CD4-positive, alpha-beta T cell treated with Interleukin-1 beta for 1 hour (primary cell): ENCODE results near the gene AJUBA.
"Not testable (repeated sequence)": the region's sequence is repeated elsewhere in the genome, so short reads cannot be mapped to it uniquely, and the experiment has no call there.

Source experiments
- DNase-seq, 2 donors: peaks; one replicate each; pipeline ENCODE4 v3.0.0-alpha.2; 2020 to 2022

Gene AJUBA

DNA sequence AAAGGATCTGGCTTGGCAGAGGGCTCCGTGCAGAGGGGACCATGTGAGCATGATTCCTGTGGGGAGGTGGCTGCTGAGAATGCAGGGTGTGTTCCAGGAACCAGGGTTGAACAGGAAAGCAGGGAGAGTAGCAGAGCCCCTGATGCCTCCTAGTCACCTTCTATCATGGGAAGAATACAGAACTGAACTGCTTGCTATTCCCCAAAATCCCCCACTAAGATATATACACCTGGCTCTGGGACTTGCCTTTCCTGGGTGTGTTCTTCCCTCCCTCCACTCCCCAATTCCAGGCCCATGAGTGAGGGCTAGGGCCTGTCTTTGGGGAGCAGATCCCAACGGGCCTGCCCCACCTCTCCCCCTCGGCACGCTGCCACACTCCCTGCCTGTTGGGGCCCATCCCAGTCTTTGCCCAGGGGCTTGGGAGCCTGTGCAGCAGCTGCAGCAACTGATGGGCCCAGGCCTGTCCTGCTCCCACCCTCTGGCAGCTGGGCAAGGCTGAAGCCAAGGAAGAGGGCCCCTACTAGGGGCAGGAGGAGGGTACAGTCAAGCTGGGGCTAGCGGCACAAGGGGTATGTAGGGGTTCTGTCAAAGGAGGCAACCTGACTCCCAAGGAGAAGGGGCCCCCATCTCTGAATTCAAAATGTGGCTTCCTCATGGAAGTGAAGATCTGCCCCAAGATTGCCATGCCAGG lies 3.2 kb downstream of the AJUBA start:
- DNase-seq, result no peak

DNA sequence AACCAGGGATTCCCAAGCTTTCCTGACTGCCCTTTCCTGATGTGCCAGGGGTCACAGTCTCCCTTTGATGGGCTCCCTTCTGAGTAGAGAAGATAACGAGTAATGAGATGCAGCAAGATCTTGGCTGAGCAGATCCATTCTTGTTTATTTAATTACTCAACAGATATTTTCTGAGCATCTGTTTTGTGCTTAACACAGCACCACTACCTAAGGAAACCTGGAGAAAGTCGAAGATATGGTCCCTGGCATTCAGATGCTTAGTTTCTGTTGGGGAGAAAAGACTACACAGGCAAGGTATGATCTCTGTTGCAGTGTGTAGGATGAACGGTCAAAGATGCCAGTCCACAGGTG lies 3.9 kb downstream of the AJUBA start:
- DNase-seq, result no peak

DNA sequence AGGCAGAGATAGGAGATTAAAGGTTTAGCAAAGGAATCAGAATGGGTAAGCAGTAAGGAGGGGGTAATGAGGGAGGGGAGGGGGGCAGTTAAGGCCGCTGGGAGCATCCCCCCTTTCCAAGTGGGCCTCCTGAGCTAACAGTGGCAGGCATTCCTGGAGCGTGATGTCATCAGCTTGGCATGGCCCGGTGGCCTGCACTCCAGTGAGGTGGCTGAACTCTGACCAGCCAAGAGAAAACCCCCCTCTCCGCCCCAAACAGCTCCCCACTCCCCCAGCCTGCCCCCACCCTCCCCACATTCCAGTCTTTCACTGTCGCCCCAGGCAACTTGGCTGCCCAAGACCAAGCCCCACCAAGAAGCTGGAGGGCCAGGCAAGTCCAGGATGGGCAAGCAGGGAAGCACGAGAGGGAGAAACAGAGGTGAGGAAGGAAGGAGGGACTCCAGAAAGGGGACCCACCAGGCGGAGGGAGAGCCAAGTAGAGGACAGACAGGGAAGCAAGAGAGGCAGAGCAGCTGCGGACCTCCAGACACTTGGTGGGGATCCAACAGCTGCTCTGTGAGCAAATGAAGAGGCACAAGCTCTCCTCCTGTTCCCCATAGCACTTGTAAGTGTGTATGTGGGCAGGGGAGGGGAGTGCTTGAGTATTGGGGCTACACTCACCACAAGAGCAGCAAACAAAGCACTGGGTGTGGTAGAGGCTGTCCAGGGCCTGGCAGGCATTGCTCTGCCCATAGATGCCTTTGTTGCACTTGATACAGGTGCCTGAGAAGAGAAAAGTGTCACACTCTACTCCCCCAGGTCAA lies 4.5 kb downstream of the AJUBA start:
- no peak for DNase-seq

DNA sequence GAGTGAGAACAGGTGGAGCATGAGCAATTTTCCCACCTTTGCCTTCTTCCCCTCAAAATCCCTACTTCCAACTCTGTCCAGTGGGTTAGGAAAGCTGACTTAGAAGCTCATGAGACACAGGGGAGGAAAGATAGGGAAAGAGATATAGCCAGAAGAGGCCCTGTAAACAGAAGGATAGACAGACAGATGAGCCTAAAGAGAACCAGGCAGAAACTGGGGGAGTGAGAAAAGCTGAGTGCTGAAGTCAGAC lies 5.0 kb downstream of the AJUBA start:
- no peak for DNase-seq

DNA sequence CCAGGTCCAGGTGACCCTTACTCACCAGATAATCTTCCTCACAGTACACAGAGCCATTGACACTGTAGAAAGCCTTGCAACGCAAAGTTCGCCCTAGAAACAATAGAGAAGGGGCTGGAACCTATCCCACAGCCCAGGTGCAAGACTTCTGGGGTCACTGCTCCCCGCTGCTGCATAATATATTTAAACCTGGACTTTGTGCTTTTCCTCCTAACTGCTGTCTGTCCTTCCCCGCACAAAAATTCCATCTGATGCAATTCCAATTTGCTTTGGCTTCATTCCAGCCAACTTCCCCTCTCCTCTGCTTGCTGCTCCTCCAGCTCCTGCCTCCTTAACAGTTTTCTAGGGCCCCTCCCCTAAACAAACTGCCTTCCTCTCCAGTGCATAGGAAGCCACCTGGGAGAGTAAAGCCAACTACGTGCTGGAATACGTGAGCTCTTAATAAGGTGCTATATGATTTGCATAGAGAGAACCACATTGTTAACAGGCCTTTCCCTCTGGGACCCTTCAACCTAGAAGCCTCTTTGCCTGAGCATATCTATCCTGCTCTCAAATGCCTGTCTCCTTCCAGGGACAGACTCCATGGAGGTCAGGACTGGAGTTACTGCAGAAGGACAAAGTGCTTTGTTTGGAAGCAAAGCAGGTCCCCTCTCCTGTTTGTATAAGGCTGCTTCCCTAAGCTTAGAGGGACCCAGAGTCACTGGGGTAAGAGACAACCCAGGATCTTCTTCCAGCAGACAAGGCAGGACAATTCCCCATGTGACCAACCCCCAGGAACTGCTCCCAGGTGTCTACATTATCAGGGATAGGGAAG lies 5.5 kb downstream of the AJUBA start:
- no peak for DNase-seq

DNA sequence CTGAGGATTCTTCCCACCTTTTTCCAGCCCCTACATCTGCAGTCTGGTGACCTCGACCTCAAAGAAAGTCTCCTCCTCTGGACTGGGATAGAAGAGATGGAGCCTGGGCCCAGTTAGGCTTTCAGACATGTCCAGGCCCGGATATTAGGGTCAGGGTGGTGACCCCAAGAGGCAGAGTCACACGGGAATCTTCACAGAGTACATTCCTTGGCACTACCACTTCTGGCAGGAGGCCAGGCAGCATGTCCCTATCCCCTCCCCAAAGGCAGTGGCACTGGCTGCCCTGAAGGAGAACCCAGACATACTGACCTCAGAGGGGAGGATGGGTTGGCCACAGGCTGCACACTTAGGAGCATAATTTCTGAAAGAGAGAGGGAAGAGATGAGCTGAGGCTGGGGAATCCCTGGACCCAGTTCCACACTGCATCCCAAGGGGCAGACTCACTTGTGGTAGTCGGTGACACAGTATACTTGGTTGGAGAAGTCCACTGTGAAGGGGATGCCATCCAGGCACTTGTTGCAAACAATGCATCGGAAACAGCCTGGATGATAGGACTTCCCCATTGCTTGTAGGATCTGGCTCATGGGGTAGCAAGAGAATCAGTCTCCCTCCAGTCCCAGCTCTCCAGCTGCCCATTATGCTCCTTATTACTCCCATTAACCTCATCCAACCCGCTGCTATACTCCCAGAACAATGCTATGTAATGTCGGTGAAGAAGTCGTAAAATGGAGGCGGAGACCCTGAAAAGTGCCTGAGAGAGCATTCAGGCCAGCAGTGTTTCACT lies 7.6 kb downstream of the AJUBA start:
- no peak for DNase-seq

DNA sequence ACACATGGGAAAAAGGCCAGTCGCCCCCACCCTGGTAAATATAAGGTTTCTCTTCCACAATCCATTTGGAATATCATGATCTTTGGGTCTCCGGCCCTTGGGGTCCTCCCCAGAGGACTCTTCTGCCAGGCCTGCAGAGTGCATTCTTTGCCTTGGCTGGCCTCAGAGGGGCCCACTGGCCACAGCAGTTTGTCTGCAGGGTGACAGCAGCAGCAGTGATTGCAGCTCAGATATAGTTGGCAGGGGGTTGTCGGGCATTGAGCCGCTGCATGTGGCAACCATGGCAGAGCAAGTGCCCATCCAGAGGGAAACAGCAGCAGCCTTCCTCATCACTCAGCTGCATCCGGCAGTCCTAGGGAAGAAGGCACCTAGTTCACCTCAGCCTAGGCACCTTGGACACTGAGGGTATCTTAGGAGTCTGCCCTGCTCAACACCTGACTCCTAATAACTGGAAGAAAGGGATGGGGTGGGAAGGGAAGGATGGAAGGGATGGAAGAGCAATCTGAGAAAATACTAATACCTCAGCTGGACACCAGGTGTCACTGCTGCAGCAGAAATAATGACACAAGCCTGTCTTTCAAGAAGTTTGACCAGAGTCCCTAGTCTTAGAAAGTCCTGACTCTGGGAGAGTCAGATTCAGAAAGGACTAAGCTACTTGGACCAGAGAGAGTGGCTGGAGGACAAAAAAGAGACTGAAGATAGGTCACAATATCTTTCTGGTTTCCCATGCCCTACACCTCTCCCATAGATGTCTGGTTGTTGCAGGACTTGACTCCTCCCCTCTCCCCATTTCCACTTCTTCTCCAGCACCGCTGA lies 8.9 kb downstream of the AJUBA start:
- DNase-seq, result peak; percentile 36 to 50

DNA sequence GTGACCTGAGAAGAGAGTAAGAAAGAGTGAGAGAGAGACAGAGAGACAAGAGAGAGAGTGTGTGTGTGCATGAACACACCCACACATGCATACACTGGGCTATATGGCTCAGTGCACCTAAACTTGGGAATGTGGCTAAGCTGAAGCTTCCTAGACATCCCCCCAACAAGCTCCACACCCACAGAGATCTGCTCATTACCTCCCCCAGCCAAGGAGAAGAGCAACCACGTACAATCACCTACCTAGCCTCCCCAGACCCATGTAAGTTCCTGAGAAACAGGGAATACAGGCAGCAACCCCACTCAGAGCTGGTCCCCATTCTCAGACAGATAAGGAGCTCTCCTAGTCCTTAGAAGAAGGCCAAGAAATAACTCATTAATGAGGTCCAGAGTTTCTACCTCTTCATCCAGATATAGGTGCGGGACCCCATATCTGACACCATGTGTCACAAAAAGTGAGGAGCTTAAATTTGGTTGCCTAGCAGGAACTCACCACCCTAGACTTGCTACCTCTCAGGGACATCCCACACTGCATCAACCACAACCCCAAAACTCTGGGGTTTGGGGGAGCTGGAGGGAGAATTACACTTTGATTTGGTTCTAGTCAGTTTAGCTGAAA lies 9.9 kb downstream of the AJUBA start:
- DNase-seq, result no peak

DNA sequence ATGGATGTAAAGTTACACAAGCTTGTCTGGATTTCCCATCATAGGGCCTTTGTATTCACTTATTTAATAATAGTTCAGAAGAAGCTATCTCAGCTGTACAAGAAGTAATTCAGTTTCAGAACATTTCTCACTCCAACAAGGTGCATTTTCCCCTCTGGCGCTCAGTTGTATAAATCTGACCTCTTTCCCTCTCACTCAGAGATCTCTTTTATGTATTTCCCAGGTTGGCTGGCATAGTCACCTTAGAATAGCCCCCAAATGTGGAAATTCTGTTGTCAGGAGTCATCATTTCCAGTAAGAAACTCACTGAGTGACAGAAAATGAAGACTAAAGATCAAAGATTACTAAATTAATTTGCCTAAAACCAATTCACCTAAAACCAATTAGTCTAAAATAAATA lies 11.2 kb downstream of the AJUBA start:
- no peak for DNase-seq

DNA sequence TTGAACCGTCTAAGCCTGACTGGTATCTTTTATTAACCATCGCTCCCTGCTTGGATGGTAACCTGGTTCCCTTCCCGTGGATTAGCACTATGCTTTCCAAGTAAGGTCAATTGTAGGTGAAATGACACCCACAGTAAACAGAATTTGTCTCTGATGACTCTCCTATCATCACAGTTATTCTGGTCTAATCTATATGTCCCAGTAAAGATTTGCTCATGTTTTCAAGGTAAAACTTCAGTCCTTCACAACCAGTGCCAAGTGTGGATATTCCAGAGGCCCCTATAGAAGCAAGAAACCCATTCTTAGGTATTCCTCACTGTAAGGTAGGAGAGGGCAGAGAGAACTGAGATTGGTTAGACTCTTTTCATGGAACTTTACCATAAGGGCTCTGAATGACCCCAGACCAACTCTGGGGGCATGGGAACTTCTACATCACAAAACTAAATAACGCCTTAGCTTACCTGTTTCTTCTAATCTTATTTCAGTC lies 15.5 kb downstream of the AJUBA start:
- DNase-seq, result no peak

DNA sequence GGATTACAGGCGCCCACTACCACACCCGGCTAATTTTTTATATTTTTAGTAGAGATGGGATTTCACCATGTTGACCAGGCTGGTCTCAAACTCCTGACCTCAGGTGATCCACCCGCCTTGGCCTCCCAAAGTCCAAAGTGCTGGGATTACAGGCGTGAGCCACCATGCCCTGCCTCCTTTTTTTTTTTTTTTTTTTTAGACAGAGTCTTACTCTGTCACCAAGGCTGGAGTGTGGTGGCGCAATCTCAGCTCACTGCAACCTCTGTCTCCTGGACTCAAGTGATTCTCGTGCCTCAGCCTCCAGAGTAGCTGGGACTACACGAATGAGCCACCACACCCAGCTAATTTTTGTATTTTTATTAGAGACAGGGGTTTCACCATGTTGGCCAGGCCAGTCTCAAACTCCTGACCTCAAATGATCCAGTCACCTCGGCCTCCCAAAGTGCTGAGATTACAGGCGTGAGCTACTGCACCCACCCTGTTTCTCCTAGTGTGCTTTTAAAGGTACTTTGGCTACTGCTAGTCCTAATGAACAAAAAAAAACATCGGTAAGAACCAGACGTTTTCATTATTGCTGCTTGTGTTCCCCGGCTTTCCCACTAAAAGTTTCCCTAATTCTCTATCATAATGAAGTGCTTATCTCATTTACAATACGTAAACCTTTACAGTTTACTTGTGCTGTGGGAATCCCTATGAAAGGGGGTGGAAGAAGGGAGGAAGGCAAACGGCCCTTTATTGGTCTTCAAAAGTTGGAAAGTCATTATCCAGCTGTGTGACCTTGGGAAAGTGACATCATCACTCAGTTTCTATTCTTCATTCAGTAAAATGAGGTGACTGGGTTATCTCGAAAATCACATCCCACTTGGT lies 16.2 kb downstream of the AJUBA start:
- DNase-seq, result not testable (repeated sequence)

DNA sequence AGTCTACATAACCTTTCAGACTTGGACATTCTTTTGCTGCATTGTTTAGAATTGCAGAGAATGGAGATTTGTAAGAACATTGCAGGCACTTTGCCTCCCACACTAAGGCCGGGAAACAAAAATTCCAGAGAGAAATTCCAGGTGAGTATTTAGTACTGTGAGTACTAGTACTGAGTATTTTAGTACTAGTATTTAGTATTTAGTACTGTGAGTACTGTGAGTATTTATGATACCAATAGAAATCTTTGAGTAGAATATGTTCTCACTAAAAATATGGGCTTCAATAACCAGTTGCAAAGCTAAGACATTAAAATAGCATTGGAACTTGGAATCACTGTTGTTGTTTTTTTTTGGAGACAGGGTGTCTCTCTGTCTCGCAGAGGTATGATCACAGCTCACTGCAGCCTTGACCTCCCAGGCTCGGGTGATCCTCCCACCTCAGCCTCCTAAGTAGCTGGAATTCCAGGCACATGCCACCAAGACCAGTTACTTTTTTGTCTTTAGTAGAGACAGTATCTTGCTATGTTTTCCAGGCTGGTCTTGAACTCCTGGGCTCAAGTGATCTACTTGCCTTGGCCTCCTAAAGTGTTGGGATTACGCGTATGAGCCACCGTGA lies 20.2 kb downstream of the AJUBA start:
- DNase-seq, result no peak

DNA sequence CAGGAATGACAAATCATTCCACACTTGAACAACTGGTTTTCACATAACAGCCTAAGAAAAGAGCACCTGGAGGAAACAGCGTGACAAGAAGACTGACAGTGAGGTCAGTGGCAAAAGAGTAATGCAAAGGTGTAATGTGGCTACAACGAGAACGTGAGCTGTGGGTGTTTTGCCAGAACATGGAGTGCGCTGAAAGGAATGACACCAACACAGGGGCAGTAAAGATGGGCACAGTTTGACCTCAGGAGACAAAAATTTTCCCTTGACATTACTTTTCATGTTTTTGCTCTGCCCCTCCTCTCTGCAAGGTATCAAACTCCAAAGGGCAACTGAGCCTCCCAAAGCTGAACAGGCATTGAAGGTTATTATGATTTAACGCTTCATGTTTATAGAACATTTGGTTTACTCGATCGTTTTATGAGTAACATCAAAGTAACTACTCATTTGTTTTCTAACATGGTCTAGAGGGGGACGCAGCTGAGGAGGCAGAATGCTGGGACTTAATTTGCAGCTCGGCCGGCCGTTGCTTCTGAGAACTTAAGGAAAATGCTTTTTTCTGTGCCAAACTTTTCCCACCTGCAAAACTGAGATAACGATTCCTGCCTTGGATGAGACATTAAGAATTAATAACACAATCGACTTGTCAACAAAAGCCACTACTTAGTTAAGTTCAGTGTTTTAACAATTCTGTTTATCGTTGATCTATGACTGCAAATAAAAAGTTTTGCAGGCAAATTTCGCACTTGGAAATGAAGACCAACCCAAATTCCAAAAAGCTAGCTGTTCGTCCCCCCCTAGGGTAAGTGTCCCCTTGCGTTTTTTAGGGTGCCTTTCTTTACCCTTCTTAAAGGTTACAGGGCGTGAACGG lies 26.4 kb downstream of the AJUBA start:
- DNase-seq, result no peak

DNA sequence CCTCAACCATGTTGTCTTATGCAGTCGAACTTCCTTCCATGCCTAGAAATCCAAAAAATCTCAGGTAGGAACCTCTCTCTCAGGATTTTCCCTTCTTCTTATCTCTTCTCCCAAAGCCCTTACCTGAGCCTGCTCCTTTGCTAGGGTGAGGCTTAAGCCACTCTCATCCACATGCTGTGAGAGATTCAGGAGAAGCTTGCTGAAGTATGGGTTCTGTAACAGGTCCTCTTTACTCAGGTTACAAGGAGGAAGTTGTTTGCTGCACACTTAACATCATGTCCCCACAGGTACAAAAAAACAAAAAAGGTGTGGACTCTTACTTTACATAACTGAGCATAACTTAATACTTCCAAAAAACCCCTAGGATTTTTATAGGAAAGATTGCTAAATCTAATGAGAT lies 29.9 kb downstream of the AJUBA start:
- DNase-seq, result no peak

DNA sequence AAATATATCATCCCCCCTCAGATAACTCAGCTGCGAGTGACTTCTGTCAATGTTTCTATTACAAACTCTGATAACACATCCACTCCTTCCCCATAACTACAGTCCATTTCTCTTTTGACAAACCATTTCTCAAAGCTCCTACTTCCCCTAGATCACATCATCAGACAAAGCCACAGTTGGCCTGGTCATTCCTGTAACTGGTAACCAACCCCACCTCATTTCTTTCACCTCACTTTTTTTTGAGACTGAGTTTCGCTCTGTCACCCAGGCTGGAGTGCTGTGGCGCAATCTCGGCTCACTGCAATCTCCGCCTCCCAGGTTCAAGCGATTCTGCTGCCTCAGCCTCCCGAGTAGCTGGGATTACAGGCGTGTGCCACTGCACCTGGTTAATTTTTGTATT lies 30.6 kb downstream of the AJUBA start:
- DNase-seq, result peak in 1 of 2 donors; percentile 39

DNA sequence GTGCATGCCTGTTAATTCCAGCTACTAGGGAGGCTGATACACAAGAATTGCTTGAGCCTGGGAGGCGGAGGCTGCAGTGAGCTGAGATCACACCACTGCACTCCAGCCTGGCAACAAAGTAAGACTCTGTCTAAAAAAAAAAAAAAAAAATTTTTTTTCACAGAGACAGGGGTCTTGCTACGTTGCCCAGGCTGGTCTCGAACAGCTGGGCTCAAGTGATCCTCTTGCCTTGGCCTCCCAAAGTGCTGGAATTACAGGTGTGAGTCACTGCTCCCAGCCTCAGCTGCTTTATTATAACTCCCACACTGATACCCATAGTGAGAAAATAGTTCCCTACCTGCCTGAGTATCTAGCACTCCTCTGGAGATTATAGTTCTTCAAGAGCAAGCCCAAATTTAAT lies 36.7 kb downstream of the AJUBA start:
- DNase-seq, result no peak

DNA sequence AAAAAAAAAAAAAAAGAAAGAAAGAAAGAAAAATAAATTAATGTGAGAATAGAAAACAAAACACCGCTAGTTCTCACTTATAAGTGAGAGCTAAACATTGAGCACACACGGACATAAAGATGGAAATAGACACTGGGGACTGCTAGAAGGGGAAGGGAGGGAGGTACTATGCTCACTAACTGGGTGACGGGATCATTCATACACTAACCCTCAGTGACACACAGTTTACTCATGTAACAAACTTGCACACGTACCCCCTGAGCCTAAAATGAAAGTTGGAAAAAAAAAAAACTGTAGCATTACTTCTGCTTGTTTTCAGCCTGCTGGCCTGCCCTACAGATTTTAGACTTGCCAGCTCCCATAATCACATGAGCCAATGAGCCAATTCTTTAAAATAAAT lies 42.7 kb downstream of the AJUBA start:
- DNase-seq, result no peak

DNA sequence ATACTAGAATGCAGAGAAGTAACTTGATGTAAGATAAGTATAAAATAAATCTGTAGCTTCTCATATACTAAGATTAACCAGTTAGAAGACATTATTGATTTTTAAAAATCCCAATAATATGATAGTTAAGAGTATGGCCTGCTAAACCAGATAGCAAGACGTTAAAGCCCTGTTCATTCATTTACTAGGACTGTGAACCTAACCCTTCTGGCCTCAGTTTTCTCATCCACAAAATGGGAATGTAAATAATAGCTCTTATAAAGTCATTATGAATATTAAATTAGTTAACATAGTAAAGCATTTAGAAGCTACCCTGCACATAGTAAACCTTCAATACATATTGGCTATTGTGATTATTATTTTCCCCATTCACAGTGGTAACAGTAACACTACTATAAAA lies 47.2 kb downstream of the AJUBA start:
- DNase-seq, result no peak

DNA sequence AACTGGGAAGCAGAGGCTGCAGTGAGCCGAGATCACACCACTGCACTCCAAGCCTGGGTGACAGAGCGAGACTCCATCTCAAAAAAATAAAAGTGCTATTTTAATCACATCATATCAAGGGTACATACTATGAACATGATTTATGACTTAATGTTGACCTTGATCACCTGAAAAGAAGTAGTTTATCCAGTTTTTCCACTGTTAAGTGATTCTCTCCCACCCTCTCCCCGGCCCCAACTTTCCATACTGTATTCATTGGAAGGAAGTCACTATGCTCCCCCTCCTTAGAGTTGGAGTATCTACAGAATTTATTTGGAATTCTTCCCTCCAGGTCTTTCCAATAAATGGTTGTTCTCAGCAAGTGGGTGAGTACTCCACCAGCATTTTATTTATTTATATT lies 50.2 kb downstream of the AJUBA start:
- no peak for DNase-seq
